ENCODE results near the gene ADAM17.
"Not testable (repeated sequence)": the region's sequence is repeated elsewhere in the genome, so short reads cannot be mapped to it uniquely, and the experiment has no call there.

DNA sequence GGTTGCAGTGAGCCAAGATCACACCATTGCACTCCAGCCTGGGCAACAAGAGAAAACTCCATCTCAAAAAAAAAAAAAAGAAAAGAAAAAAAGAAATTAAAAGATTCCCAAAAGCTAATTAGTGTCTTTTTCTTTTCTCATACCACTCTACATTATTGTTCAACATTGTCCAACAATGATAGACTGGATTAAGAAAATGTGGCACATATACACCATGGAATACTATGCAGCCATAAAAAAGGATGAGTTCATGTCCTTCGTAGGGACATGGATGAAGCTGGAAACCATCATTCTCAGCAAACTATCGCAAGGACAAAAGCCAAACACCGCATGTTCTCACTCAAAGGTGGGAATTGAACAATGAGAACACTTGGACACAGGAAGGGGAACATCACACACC lies 41.7 kb downstream of the ADAM17 start:
- TF ChIP-seq POLR2A, POLR2AphosphoS5 (IDR thresholded peaks at IDR 0.05): not testable (repeated sequence)
